ENCODE measurements around the gene ESR2.

DNA sequence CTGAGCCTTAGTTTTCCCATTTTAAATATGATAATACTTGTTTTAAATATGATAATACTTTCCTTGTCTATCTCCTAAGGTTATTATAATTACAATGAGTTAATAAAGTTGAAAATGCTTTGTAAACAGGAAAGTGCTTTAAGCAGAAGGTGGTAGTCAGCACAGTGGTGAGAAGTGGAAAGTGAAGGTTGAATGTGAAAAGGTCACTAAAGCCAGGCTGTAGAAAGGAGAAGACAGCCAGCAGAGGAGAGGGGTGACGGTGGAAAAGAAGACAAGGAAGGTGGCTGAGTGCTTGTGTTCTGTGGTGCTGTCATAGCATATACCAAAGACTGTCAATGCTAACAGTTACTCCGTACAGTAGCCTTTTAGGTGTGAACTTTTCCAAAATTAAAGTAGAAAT, 117.8 kb downstream of the ESR2 start:
- TF ChIP-seq, protein P1, sequence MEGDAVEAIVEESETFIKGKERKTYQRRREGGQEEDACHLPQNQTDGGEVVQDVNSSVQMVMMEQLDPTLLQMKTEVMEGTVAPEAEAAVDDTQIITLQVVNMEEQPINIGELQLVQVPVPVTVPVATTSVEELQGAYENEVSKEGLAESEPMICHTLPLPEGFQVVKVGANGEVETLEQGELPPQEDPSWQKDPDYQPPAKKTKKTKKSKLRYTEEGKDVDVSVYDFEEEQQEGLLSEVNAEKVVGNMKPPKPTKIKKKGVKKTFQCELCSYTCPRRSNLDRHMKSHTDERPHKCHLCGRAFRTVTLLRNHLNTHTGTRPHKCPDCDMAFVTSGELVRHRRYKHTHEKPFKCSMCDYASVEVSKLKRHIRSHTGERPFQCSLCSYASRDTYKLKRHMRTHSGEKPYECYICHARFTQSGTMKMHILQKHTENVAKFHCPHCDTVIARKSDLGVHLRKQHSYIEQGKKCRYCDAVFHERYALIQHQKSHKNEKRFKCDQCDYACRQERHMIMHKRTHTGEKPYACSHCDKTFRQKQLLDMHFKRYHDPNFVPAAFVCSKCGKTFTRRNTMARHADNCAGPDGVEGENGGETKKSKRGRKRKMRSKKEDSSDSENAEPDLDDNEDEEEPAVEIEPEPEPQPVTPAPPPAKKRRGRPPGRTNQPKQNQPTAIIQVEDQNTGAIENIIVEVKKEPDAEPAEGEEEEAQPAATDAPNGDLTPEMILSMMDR (IDR thresholded peaks at IDR 0.05): no peak
- TF ChIP-seq POLR2A (IDR thresholded peaks at IDR 0.05) (no peak), EP300 (IDR thresholded peaks at IDR 0.05) (no peak)
